ENCODE results near the gene ALPK3. TPM values are rescaled to one million over a fixed set of nuclear protein-coding genes. Genes with fewer than 3 reads are reported as not detected.

Gene ALPK3
- total RNA-seq, 1 experiment from 2014 or later = 16.5 TPM

GRCh38 chr15:84811828-84812227 lies 5.3 kb upstream of the ALPK3 start (continued):
- TF ChIP-seq NR3C1 (CRISPR knock-in tag; conservative IDR thresholded peaks at IDR 0.05; ENCODE audit: low read depth) = no peak
- no peak for TF ChIP-seq NFE2L1 (CRISPR knock-in tag; IDR thresholded peaks at IDR 0.05)
- no peak for TF ChIP-seq STAT6 (CRISPR knock-in tag; conservative IDR thresholded peaks at IDR 0.05; ENCODE audit: low read depth)
- TF ChIP-seq FOXJ3 (CRISPR knock-in tag; IDR thresholded peaks at IDR 0.05; ENCODE audit: borderline replicate concordance) = no peak
- no peak for TF ChIP-seq PRRX2 (CRISPR knock-in tag; IDR thresholded peaks at IDR 0.05)

- POLR2A ChIA-PET = interaction anchor here (0.5 kb wide), 1 partner anchor 58 kb away, joined by 6 read pairs; no protein-coding TSS in a partner anchor
- Mint-ChIP-seq H3K27me3 (ENCODE audit: low read depth) (peaks cover 7% of the 10 kb centered on the region), H3K27ac (peak overlapping the region; percentile 17; the same call in 1 of the 2 replicates), H3K36me3 (no peaks in the 10 kb centered on the region), H3K4me3 (no peak overlapping the region), H3K4me1 (peaks cover 5% of the 10 kb centered on the region), H3K9me3 (no peaks in the 10 kb centered on the region)
- TF ChIP-seq ZNF512 (CRISPR knock-in tag; IDR thresholded peaks at IDR 0.05; ENCODE audit: borderline replicate concordance) = no peak
- TF ChIP-seq EMX1 (CRISPR knock-in tag; IDR thresholded peaks at IDR 0.05) = no peak
- no peak for TF ChIP-seq ZNF281 (CRISPR knock-in tag; IDR thresholded peaks at IDR 0.05)
- TF ChIP-seq ATF6 (CRISPR knock-in tag; IDR thresholded peaks at IDR 0.05) = no peak
- TF ChIP-seq NFE2L1 (CRISPR knock-in tag; IDR thresholded peaks at IDR 0.05) = no peak
- no peak for TF ChIP-seq IRF1 (CRISPR knock-in tag; IDR thresholded peaks at IDR 0.05)
- TF ChIP-seq ZNF423 (CRISPR knock-in tag; IDR thresholded peaks at IDR 0.05) = no peak
- no peak for TF ChIP-seq IRF2 (CRISPR knock-in tag; IDR thresholded peaks at IDR 0.05; ENCODE audit: borderline replicate concordance, low read depth)
- CTCF ChIA-PET = interaction anchor here (0.6 to 0.8 kb wide), 2 partner anchors 237 to 1069 kb away, joined by 3 to 5 read pairs; no protein-coding TSS in a partner anchor
- ATAC-seq (no peak), DNase-seq (ENCODE audit: low spot score) (no peak)
Observed at GRCh38 chr15:84812842-84813241, 4.3 kb upstream of the ALPK3 start.

GRCh38 chr15:84813435-84813834 lies 3.7 kb upstream of the ALPK3 start:
- H3K27ac Mint-ChIP-seq = no peak overlapping the region
- no peak for DNase-seq (ENCODE audit: low spot score)
- H3K4me3 Mint-ChIP-seq = no peak overlapping the region
- H3K27me3 Mint-ChIP-seq (ENCODE audit: low read depth) = peaks cover 7% of the 10 kb centered on the region
- no peak for ATAC-seq
- CTCF ChIA-PET = interaction anchor here (0.8 kb wide), 1 partner anchor 238 kb away, joined by 5 read pairs; no protein-coding TSS in a partner anchor
- peaks cover 11% of the 10 kb centered on the region for H3K4me1 Mint-ChIP-seq
- no peaks in the 10 kb centered on the region for H3K36me3 Mint-ChIP-seq
- no peaks in the 10 kb centered on the region for H3K9me3 Mint-ChIP-seq
- no peak for TF ChIP-seq ZBTB43 (CRISPR knock-in tag; IDR thresholded peaks at IDR 0.05)
- no peak for TF ChIP-seq IRF2 (CRISPR knock-in tag; IDR thresholded peaks at IDR 0.05; ENCODE audit: borderline replicate concordance, low read depth)
- TF ChIP-seq ZNF396 (CRISPR knock-in tag; IDR thresholded peaks at IDR 0.05; ENCODE audit: borderline replicate concordance) = no peak
- TF ChIP-seq CREB1 (CRISPR knock-in tag; IDR thresholded peaks at IDR 0.05) = no peak
- TF ChIP-seq EMX1 (CRISPR knock-in tag; IDR thresholded peaks at IDR 0.05) = no peak
- no peak for TF ChIP-seq FOXP4 (CRISPR knock-in tag; IDR thresholded peaks at IDR 0.05)
- TF ChIP-seq SP1 (CRISPR knock-in tag; conservative IDR thresholded peaks at IDR 0.05) = no peak
- POLR2A ChIA-PET = no interaction called here
